Measurements from ENCODE around the gene SBK1. TPM values are rescaled to one million over a fixed set of nuclear protein-coding genes. Genes with fewer than 3 reads are reported as not detected.

SBK1 gene
- total RNA-seq, 1 experiment from 2014 or later = 19.2 TPM

DNA sequence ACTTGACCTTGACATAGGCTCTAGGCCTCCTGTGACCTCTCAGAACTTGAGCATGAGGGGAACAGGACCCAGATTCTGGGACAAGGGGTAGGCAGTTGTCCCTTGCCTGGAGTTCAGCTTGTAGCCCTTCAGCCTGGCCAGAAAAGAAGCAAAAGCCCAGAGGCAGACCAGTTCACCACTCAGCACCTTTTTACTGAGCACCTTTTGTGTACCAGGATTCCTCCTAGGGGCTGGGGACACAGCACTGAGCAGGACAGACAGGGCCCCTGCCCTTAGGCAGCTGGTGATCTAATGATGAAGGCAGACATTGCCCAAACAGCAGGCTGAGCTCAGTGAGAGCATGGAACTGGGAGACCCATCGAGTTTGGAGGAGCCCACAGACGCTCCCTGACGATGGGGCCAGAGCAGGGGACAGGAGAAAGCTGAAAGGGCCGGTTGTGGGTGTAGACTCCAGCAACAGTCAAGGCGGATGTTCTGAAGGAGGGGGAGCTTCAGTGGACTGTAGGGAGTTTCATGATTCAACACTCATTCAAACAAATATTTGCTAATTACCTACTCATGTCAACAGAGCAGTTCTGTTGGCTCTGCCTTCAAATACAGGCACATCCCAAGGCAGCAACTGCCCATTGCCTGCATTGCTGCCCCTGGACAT lies 32.0 kb downstream of the SBK1 start:
- ChIA-PET CTCF (interaction anchor here (0.6 kb wide), 1 partner anchor 109 kb away, joined by 4 read pairs; no protein-coding TSS in a partner anchor), RAD21 (ENCODE audit: low non-redundant PET in 1 of 2, low total read pairs in 2 of 2, uncharacterized antibody in 2 of 2, unreplicated experiment in 2 of 2) (no interaction called here), POLR2A (no interaction called here)
- no peaks in the 10 kb centered on the region for H3K9me3 ChIP-seq (ENCODE audit: control insufficient read depth in 1 of 2, insufficient read depth in 1 of 2, low read depth in 1 of 2, low read length in 2 of 2)
- no peaks in the 10 kb centered on the region for H3K27me3 ChIP-seq (ENCODE audit: insufficient read depth, low read length)
- no peaks in the 10 kb centered on the region for H3K79me2 ChIP-seq (ENCODE audit: insufficient read depth, low read length)
- H4K20me1 ChIP-seq (ENCODE audit: insufficient read depth) = no peaks in the 10 kb centered on the region
- H3K9me2 ChIP-seq (ENCODE audit: insufficient read depth) = no peaks in the 10 kb centered on the region
- no TSS peak for BruUV-seq (replicated peaks)
- no peak overlapping the region for H3K27ac ChIP-seq (ENCODE audit: low read depth, low read length)
- no peak overlapping the region for H3K4me2 ChIP-seq (ENCODE audit: low read length)
- intact Hi-C loops (cut with micrococcal nuclease) = loop anchor here (5.0 kb wide), 1 partner anchor 223 kb away; no protein-coding TSS in a partner anchor
- H3K36me3 ChIP-seq (ENCODE audit: control insufficient read depth in 1 of 2, insufficient read depth in 2 of 2, low read length in 2 of 2) = no peaks in the 10 kb centered on the region; a peak in 1 of 4 replicates
- no peak overlapping the region for H2AFZ ChIP-seq (ENCODE audit: low read depth, low read length, poor library complexity, severe bottlenecking)
- no peak overlapping the region for H3K4me3 ChIP-seq (replicated peaks in 1 of 2; ENCODE audit: low read depth in 1 of 2, low read length in 2 of 2)
- ATAC-seq = no peak
- H3K9ac ChIP-seq (ENCODE audit: low read length) = no peak overlapping the region
- no peak for DNase-seq (ENCODE audit: low read depth, low spot score)
- peaks cover 0 to 3% of the 10 kb centered on the region in 2 experiments; a peak in 1 of 4 replicates for H3K4me1 ChIP-seq (ENCODE audit: control insufficient read depth in 1 of 2, insufficient read depth in 2 of 2, low read length in 2 of 2)
- TF ChIP-seq SRF (IDR thresholded peaks at IDR 0.05; ENCODE audit: low read depth) (no peak), POLR2A (IDR thresholded peaks at IDR 0.05; ENCODE audit: borderline replicate concordance, extremely low read depth, insufficient read depth, insufficient read length) (no peak), ZNF274 (IDR thresholded peaks at IDR 0.05; ENCODE audit: low read depth, low read length) (no peak), EGR1 (IDR thresholded peaks at IDR 0.05; ENCODE audit: low read depth) (no peak)

DNA sequence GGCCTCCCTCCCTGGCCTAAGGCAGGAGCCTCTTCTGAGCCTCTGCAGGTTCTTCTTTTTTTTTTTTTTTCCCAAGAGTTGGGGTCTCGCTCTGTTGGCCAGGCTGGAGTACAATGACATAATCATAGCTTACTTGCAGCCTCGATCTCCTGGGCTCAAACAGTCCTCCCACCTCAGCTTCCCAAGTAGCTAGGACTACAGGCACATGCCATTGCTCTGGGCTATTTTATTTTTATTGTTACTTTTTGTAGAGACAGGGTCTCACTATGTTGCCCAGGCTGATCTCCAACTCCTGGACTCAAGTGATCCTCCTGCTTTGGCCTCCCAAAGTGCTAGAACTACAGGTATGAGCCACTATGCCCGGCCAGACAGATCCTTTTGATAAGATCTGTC lies 32.6 kb downstream of the SBK1 start:
- Histone ChIP-seq H3K9me2 (ENCODE audit: insufficient read depth) (no peaks in the 10 kb centered on the region), H3K4me2 (ENCODE audit: low read length) (no peak overlapping the region), H3K27me3 (ENCODE audit: insufficient read depth, low read length) (no peaks in the 10 kb centered on the region), H3K9ac (ENCODE audit: low read length) (no peak overlapping the region), H3K4me1 (ENCODE audit: control insufficient read depth in 1 of 2, insufficient read depth in 2 of 2, low read length in 2 of 2) (peaks cover 0 to 3% of the 10 kb centered on the region in 2 experiments; a peak in 1 of 4 replicates), H2AFZ (ENCODE audit: low read depth, low read length, poor library complexity, severe bottlenecking) (no peak overlapping the region), H3K4me3 (replicated peaks in 1 of 2; ENCODE audit: low read depth in 1 of 2, low read length in 2 of 2) (no peak overlapping the region), H3K36me3 (ENCODE audit: control insufficient read depth in 1 of 2, insufficient read depth in 2 of 2, low read length in 2 of 2) (no peaks in the 10 kb centered on the region), H3K9me3 (ENCODE audit: control insufficient read depth in 1 of 2, insufficient read depth in 1 of 2, low read depth in 1 of 2, low read length in 2 of 2) (no peaks in the 10 kb centered on the region), H3K79me2 (ENCODE audit: insufficient read depth, low read length) (no peaks in the 10 kb centered on the region), H3K27ac (ENCODE audit: low read depth, low read length) (no peak overlapping the region), H4K20me1 (ENCODE audit: insufficient read depth) (no peaks in the 10 kb centered on the region)
- ATAC-seq (no peak), DNase-seq (ENCODE audit: low read depth, low spot score) (no peak)
- BruUV-seq (replicated peaks) = no TSS peak
- intact Hi-C loops (cut with micrococcal nuclease) = loop anchor here (5.0 kb wide), 1 partner anchor 222 kb away; no protein-coding TSS in a partner anchor
- ChIA-PET CTCF (interaction anchor here (0.6 kb wide), 1 partner anchor 109 kb away, joined by 4 read pairs; no protein-coding TSS in a partner anchor), RAD21 (ENCODE audit: low non-redundant PET in 1 of 2, low total read pairs in 2 of 2, uncharacterized antibody in 2 of 2, unreplicated experiment in 2 of 2) (no interaction called here), POLR2A (no interaction called here)
- no peak for TF ChIP-seq TCF7L2 (IDR thresholded peaks at IDR 0.05; ENCODE audit: borderline replicate concordance, extremely low read depth, insufficient read depth, insufficient read length)
- no peak for TF ChIP-seq EZH2phosphoT487 (IDR thresholded peaks at IDR 0.05; ENCODE audit: borderline replicate concordance)
- no peak for TF ChIP-seq POLR2A (IDR thresholded peaks at IDR 0.05; ENCODE audit: borderline replicate concordance, extremely low read depth, insufficient read depth, insufficient read length)
- no peak for TF ChIP-seq YY1 (IDR thresholded peaks at IDR 0.05; ENCODE audit: extremely low read depth, insufficient replicate concordance, low read depth, low read length)
- TF ChIP-seq, protein P1, sequence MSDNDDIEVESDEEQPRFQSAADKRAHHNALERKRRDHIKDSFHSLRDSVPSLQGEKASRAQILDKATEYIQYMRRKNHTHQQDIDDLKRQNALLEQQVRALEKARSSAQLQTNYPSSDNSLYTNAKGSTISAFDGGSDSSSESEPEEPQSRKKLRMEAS (IDR thresholded peaks at IDR 0.05) = no peak

Data from HCT116 (cell line).